Retinal pigment epithelial cell (primary cell): ENCODE measurements around the gene SMARCAL1.

Experiments
- DNase-seq: peaks from one replicate; pipeline ENCODE4 v3.0.0-alpha.2; 2010; ENCODE audit warnings: low read depth
- H3K4me3 ChIP-seq: 2 replicates; pipeline ENCODE4 v1.5.1; 2011; ENCODE audit warnings: mild to moderate bottlenecking, low read length, control low read depth, moderate library complexity
- TF ChIP-seq, protein P1 (sequence below): conservative IDR thresholded peaks from 2 replicates; pipeline ENCODE4 v1.5.1; 2011; ENCODE audit warnings: low read depth, low read length, control low read depth, inconsistent platforms

SMARCAL1 gene

GRCh38 chr2:216392945-216393840 lies 19.1 kb upstream of the SMARCAL1 start:
- H3K4me3 ChIP-seq, result no peak overlapping the region
- TF ChIP-seq, protein P1, sequence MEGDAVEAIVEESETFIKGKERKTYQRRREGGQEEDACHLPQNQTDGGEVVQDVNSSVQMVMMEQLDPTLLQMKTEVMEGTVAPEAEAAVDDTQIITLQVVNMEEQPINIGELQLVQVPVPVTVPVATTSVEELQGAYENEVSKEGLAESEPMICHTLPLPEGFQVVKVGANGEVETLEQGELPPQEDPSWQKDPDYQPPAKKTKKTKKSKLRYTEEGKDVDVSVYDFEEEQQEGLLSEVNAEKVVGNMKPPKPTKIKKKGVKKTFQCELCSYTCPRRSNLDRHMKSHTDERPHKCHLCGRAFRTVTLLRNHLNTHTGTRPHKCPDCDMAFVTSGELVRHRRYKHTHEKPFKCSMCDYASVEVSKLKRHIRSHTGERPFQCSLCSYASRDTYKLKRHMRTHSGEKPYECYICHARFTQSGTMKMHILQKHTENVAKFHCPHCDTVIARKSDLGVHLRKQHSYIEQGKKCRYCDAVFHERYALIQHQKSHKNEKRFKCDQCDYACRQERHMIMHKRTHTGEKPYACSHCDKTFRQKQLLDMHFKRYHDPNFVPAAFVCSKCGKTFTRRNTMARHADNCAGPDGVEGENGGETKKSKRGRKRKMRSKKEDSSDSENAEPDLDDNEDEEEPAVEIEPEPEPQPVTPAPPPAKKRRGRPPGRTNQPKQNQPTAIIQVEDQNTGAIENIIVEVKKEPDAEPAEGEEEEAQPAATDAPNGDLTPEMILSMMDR, result no peak
- no peak for DNase-seq

GRCh38 chr2:216394881-216395280 lies 17.4 kb upstream of the SMARCAL1 start:
- H3K4me3 ChIP-seq, result no peak overlapping the region
- no peak for DNase-seq
- TF ChIP-seq, protein P1, result no peak

GRCh38 chr2:216399621-216400020 lies 12.7 kb upstream of the SMARCAL1 start:
- no peak for DNase-seq
- no peak overlapping the region for H3K4me3 ChIP-seq

DNA sequence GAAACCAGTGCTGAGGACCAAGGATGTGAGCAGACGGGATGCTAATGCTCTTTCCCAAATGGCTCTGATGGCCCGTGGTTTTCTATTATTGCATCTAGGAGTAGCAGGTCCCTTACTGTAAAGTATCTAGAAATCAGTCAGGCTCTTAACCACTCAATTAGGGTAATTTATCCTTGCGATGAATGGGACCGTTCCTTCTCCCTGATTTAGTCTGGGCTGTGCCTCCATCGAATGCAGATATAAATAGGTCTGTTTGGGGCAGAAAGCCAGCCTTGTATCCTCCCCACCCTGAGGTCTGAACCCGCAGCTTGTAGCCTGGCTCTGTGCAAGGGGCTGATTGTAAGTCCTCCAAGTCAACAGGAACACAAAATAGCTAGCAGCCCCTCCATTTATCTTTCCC lies 9.5 kb upstream of the SMARCAL1 start:
- no peak for DNase-seq
- no peak overlapping the region for H3K4me3 ChIP-seq
- TF ChIP-seq, protein P1, result no peak

More at GRCh38 chr2:216399621-216400020, 12.7 kb upstream of the SMARCAL1 start:
- TF ChIP-seq, protein P1, result no peak

DNA sequence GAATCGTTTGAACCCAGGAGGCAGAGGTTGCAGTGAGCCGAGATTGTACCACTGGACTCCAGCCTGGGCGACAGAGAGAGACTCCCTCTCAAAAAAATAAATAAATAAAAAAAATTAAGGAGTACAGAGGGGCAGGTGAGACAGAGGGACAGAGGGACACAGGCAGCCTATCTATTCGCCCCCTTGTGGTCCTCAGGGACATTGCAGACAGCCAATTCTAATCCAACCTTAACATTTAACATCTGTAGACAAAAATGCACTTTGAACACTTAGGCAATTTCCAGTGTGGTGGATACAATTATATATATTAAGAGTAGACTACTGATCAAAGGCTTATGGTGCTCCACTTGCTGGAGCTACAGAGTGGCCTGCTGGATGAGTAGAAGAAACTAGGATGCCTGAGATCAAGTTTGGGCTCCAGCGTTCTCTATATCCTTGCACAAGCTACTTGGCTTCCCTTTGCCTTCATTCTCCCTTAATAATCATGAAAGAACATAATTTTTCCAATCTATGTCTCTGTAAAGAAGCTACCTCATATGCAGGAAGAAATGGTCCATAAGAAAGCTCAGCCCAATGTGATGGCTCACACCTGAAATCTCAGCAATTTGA lies 8.2 kb upstream of the SMARCAL1 start:
- no peak for DNase-seq
- TF ChIP-seq, protein P1, result peak; percentile 91
- no peak overlapping the region for H3K4me3 ChIP-seq

GRCh38 chr2:216405588-216405987 lies 6.7 kb upstream of the SMARCAL1 start:
- TF ChIP-seq, protein P1, result no peak
- H3K4me3 ChIP-seq, result no peak overlapping the region
- no peak for DNase-seq

DNA sequence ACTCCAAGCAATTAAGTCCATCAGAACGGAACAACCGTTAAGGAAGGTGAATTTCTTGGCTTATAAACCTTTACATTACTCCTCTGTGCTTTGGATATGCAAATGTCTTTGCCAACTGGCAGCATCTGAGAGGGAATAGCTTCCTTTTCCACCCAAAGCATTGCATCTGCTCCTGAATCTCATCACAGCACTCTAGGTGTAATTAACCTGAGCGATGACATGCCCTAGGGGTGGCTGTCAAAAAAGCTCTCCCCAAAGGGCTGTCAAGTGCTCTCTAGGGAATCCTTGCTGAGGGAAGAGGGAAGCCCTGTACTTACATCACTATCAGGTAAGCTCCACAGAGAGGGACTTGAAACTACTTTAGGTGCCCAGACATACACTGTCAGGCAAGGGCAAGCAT lies 5.5 kb upstream of the SMARCAL1 start:
- no peak overlapping the region for H3K4me3 ChIP-seq

More for the DNA sequence above, 5.5 kb upstream of the SMARCAL1 start:
- DNase-seq, result no peak
- TF ChIP-seq, protein P1, result no peak
